Non-pigmented ciliary epithelial cell (primary cell): ENCODE data around the gene MAT1A.
"Not testable (repeated sequence)": the region's sequence is repeated elsewhere in the genome, so short reads cannot be mapped to it uniquely, and the experiment has no call there.

Experiments
- DNase-seq: peaks from one replicate; pipeline ENCODE4 v3.0.0-alpha.2; 2010; ENCODE audit warnings: low read depth

Gene MAT1A

GRCh38 chr10:80223031-80223419 is 66.4 kb downstream of the MAT1A start:
- DNase-seq = not testable (repeated sequence)
